ENCODE data around the gene ZSCAN20. TPM values are rescaled to one million over a fixed set of nuclear protein-coding genes. Genes with fewer than 3 reads are reported as not detected.

ZSCAN20 gene
- total RNA-seq, 4 donors from 2014 or later: 4.9 to 7.3 (median 6.2) TPM

GRCh38 chr1:33446590-33446989, 25.9 kb upstream of the ZSCAN20 start:
- no peak for TF ChIP-seq CTCF (IDR thresholded peaks at IDR 0.05; ENCODE audit: low read depth)

DNA sequence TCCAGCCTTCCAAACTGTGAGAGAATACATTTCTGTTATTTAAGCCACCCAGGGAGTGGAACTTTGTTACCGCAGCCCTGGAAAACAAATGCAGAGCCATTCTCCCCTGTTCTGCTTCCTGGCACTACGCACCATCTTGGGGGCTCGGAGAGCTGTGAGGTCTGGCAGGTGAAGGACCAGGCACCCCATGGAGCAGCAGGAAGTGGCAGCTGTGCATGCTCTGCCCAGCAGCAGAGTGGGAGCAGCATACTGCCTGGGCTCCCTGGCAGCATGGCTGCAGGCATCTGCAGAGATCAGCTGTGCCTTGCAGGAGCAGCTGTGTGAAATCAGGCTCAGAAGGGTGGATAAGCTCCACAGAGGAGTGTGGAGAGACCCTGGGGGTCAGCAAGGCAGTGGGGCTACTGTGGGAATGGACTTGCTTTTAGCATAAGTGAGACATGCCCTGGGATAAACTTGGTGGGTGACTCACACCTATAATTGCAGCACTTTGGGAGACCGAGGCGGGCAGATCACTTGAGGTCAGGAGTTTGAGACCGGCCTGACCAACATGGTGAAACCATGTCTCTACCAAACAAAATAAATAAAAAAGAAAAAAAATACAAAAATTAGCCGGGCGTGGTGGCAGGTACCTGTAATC, 17.7 kb upstream of the ZSCAN20 start:
- TF ChIP-seq CTCF (IDR thresholded peaks at IDR 0.05; ENCODE audit: low read depth): no peak

- no peak for TF ChIP-seq CTCF (IDR thresholded peaks at IDR 0.05; ENCODE audit: low read depth)
Observed at GRCh38 chr1:33455539-33456501, 16.6 kb upstream of the ZSCAN20 start.

- no peak for TF ChIP-seq CTCF (IDR thresholded peaks at IDR 0.05; ENCODE audit: low read depth)
Observed at GRCh38 chr1:33456502-33456886, 16.0 kb upstream of the ZSCAN20 start.

GRCh38 chr1:33459691-33460090, 12.8 kb upstream of the ZSCAN20 start:
- TF ChIP-seq CTCF (IDR thresholded peaks at IDR 0.05; ENCODE audit: low read depth): no peak

GRCh38 chr1:33460144-33460543, 12.3 kb upstream of the ZSCAN20 start:
- no peak for TF ChIP-seq CTCF (IDR thresholded peaks at IDR 0.05; ENCODE audit: low read depth)

DNA sequence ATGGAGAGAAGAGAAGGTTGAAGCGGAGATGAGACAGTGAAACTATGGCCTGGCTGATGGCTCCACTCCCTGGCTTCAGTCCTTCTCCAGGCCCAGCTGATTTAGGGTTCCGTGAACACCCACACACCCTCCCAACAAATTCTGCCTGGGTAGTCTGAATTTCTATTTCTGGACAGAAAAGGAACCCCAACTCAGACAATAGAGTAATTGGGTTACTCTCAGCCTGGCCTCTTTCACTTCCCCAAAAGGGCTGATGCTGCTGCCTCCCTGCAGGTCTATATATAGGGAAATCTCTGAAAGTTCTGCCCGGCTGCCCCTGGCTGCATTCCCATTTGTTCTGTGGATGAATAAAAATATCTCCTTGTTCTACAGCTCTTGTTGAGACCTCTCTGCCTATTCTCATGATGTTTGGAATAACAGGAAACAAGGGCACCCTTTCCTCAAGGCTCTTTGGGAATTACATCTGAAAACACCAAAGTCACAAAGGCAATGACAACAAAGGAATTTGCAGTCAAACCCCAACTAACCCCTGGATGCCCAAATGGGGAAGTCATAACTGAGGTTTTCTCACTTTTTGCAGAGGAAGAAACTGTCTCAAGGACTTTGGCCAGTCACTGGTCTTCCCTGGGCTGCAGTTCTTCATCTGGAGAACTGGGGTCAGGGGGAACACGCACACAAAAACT, 11.4 kb upstream of the ZSCAN20 start:
- TF ChIP-seq CTCF (IDR thresholded peaks at IDR 0.05; ENCODE audit: low read depth): no peak
